Heart left ventricle (tissue), 13 donors: ENCODE results near the gene GNB2.

Experiments used
- CTCF ChIP-seq, 12 donors: fragments of 200-600 bp; sonication (generic) in 4 of 12; IDR thresholded peaks; one replicate each; pipeline versions ENCODE4 v1.5.0 to v1.8.0; 2018 to 2022; ENCODE audit warnings: antibody characterized with exemption in 12 of 12, mild to moderate bottlenecking in 5 of 12
- POLR2A ChIP-seq, 2 donors: fragments of 450-650 bp; IDR thresholded peaks; one replicate each; pipeline ENCODE4 v1.6.1; 2017; ENCODE audit warnings: antibody characterized with exemption in 2 of 2, mild to moderate bottlenecking in 2 of 2, moderate library complexity in 2 of 2
- donor health status: ischemic (EF 13 %, LVEDD 7.1; RV severe dilation, severe dysfunction).
- donor health status: DM: no; HTN: yes; CAD: no.
- donor health status: DM: no; HTN: no; CAD: no.
- donor health status: ischemic (EF 25% LVEDD 6.9; RV normal size, moderate dysfunction).
- donor health status: ischemic (EF 25% LVEDD 5.7; RV mildly dilated, moderate dysfunction).
- donor health status: ischemic (EF 35%, LVEDD 5.7; RV mildly dilated, moderate dysfunction).
- donor health status: nonischemic (EF 11% LVEDD 7.7; RV severe dilation, severe dysfunction).
- donor health status: DM: yes; HTN: yes; CAD: no.
- donor health status: PGD.
- donor health status: ischemic (EF 29% LVEDD 5.4; RV normal size, mild dysfunction).
- donor health status: nonischemic (EF 23%, LVEDD 6.1; RV moderate dilation, normal function).

GRCh38 chr7:100641860-100642533, 31.5 kb upstream of the GNB2 start:
- no peak for TF ChIP-seq CTCF (IDR thresholded peaks at IDR 0.05)
- TF ChIP-seq POLR2A (IDR thresholded peaks at IDR 0.05): no peak
